Mucosa of descending colon (tissue), 3 donors: Measurements from ENCODE around the gene KLK2. TPM values are rescaled to one million over a fixed set of nuclear protein-coding genes. Genes with fewer than 3 reads are reported as not detected.

Source experiments
- ATAC-seq: fragments of 200-7000 bp; cut with Tn5 transposase; one replicate; pipeline ENCODE4 v1.9.1; 2020; ENCODE audit warnings: mild to moderate bottlenecking, moderate library complexity
- DNase-seq, 3 donors: peaks; one replicate each; pipeline ENCODE4 v3.0.0-alpha.2; 2020
- H3K36me3 ChIP-seq: fragments of 200-600 bp; one replicate; pipeline ENCODE4 v1.8.0; 2021; ENCODE audit warnings: low read depth, mild to moderate bottlenecking
- H3K4me1 ChIP-seq: fragments of 200-600 bp; one replicate; pipeline ENCODE4 v1.8.0; 2021; ENCODE audit warnings: low read depth, mild to moderate bottlenecking
- H3K4me3 ChIP-seq: fragments of 200-600 bp; one replicate; pipeline ENCODE4 v1.8.0; 2021; ENCODE audit warnings: mild to moderate bottlenecking
- H3K9me3 ChIP-seq: fragments of 200-600 bp; one replicate; pipeline ENCODE4 v1.8.0; 2021; ENCODE audit warnings: mild to moderate bottlenecking
- intact Hi-C, 2 donors: fragments of 100-400 bp; cut with DNase I in 1 of 2; cut with micrococcal nuclease in 1 of 2; formaldehyde crosslinking; loops; one replicate each; pipeline versions ENCODE4 v1.11.0 to v1.11.1; 2022; cut with DNase I, micrococcal nuclease
- total RNA-seq, 3 donors: library from RNA; stranded (reverse); fragmentation: NEBNext Ultra II Directional in 2 of 3; extraction: Animal tissue kit (Norgen Biotek cat#: 25700) in 2 of 3; gene quantifications; one replicate each; pipeline versions ENCODE4 v1.2.1 to v1.2.4, GENCODE V29; 2021 to 2023
- TF ChIP-seq, protein P1 (sequence below): fragments of 200-600 bp; IDR thresholded peaks from one replicate; pipeline ENCODE4 v1.8.0; 2022; ENCODE audit warnings: antibody characterized with exemption, mild to moderate bottlenecking
- donor health status: DM: no; HTN: no; CAD: no; lungs with moderate emphysema.
- donor health status: DM: no; HTN: no; CAD: no.
- donor health status: DM: no; HTN: yes; CAD: no.

The KLK2 gene
- total RNA-seq, 3 donors from 2014 or later = 0.43 TPM; not detected in 2

DNA sequence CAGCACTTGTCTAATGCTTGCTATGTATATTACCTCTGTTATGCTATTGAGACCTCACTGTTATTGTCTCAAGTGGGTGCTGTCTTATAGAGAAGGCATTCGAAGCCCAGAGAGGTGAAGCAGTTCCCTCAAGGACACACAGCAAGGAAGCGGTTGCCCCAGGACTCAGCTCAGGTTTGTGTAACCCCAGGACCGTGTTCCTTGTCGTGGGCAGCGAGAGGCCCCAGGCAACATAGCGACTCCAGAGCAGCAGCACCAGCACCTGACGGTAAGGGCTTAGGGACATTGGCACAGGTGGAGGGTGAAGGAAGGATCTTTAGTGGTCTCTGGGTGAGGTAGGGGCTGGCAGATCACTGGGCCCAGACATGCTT is 42.2 kb upstream of the KLK2 start:
- Histone ChIP-seq H3K4me1 (peaks cover 7% of the 10 kb centered on the region), H3K36me3 (no peaks in the 10 kb centered on the region), H3K4me3 (no peak overlapping the region), H3K9me3 (no peaks in the 10 kb centered on the region)
- DNase-seq = no peak
- no peak for ATAC-seq
- intact Hi-C loops = no loop called here
- TF ChIP-seq, protein P1, sequence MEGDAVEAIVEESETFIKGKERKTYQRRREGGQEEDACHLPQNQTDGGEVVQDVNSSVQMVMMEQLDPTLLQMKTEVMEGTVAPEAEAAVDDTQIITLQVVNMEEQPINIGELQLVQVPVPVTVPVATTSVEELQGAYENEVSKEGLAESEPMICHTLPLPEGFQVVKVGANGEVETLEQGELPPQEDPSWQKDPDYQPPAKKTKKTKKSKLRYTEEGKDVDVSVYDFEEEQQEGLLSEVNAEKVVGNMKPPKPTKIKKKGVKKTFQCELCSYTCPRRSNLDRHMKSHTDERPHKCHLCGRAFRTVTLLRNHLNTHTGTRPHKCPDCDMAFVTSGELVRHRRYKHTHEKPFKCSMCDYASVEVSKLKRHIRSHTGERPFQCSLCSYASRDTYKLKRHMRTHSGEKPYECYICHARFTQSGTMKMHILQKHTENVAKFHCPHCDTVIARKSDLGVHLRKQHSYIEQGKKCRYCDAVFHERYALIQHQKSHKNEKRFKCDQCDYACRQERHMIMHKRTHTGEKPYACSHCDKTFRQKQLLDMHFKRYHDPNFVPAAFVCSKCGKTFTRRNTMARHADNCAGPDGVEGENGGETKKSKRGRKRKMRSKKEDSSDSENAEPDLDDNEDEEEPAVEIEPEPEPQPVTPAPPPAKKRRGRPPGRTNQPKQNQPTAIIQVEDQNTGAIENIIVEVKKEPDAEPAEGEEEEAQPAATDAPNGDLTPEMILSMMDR = no peak

DNA sequence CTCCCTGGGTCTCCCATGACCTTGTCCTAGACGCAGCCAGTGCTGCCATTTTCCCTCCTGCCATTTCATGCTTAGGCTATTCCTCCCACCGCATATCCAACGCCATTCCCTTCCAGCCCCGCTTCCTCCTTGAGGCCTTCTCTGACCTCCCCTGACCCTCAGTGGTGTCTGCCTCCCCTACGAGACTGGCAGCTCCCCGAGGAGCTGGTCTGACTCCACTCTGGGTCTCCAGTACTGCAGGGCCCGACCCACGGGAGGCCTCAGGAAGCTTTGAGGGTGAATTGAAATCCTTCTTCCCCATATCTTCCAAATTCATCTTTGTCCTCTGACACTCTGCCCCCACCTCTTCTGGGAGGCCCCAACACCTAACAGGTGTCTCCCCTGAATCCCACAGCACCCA is 40.6 kb upstream of the KLK2 start:
- no peaks in the 10 kb centered on the region for H3K36me3 ChIP-seq
- no peak overlapping the region for H3K4me3 ChIP-seq
- ATAC-seq (no peak), DNase-seq (no peak)
- H3K4me1 ChIP-seq = peaks cover 7% of the 10 kb centered on the region
- TF ChIP-seq, protein P1 = no peak
- H3K9me3 ChIP-seq = no peaks in the 10 kb centered on the region
- intact Hi-C loops = no loop called here

DNA sequence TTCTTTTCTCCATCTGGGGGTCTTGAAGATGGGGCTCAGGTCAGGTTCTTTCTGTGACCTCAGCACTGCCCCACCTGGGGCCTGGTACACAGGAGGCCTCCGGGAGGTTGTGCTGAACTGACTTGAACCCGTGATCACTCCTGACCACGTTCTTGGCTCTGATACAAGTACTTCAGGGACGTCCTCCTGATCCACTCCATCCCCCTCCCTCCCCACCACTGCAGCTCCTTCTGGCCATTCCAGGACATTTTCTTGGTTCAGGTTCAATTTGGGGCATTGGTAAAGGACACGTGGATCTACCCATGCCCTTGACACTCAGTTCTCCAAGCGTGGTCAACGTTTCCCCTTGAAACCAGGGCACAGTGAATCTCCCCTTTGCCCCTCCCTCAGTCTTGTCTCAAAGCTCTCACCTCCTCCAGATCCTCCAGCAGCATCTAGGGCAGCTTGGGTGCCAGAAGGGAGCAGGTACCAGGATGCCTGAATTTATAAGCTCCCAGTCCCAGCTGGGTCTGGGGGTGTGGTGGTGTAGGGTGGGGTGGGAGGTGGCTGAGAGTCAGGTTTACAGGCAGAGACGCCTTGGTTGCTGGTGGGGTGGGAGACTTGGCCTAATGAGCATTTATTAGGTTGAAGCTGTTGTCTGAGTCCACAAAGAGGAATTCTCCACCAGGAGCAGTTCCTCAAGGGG is 40.0 kb upstream of the KLK2 start, which contains the start of gene KLK15:
TSS of gene KLK15 (minus strand) at position 458 of the 685 bp plus-strand sequence. CDS start 2,082 bp downstream, outside the sequence.
- H3K36me3 ChIP-seq = no peaks in the 10 kb centered on the region
- intact Hi-C loops = no loop called here
- no peak within 1 kb of the TSS for H3K4me3 ChIP-seq
- peaks cover 7% of the 10 kb centered on the region for H3K4me1 ChIP-seq
- no peak for ATAC-seq
- TF ChIP-seq, protein P1 = no peak
- no peak for DNase-seq
- no peaks in the 10 kb centered on the region for H3K9me3 ChIP-seq

DNA sequence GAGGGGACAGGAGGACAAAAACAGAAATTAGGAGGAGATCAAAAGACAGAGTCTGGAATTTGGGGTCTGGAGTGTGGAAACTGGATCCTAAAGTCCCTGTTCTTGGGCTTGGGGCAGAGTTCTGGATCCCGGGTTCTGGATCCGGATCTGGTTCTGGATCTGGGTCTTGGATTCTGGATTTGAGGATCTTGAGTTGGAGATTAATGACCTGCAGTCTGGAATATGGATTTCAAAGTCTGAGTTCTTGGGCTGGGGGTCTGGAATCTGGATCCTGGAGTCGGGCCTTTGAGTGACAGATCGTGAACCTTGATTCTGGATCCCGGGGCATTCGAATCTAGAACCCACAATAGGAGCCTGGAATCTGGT is 39.5 kb upstream of the KLK2 start:
- H3K9me3 ChIP-seq = no peaks in the 10 kb centered on the region
- ATAC-seq = no peak
- peaks cover 7% of the 10 kb centered on the region for H3K4me1 ChIP-seq
- TF ChIP-seq, protein P1 = no peak
- intact Hi-C loops = no loop called here
- no peak for DNase-seq
- H3K36me3 ChIP-seq = no peaks in the 10 kb centered on the region
- H3K4me3 ChIP-seq = no peak overlapping the region

DNA sequence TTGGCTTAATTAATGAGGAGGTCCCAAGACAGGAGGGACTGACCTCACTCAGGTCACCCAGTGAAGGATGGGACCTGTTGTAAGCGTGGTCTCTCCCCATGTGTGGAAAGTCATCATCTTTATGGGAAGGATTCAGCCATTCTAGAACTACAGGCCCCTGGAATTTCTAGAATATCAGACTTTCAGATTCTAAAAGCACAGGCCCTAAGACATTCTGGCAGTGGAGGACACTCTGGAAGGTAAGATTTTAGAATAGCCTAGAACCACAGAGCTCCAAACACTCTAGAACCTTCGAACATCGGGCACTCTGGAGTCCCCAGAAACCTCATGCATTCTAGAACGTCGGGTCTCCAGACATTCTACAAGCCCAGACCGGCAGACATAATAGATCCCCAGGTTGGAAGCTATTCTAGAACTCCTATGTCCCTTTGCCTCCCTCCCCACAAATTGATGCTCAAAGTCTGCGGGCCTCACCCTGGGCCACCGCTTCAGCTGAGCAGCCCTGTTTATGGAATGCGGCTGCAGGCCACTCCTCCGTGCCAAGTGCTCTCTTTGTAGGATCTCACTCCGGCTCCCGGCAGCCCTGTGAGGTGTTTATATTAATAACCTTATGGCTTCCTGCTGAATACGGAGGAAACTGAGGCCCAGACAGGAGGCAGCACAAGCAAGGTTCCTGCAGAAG is 38.0 kb upstream of the KLK2 start:
- intact Hi-C loops = no loop called here
- DNase-seq = peak in 2 of 3 donors; percentile 58 to 70
- peak overlapping the region; percentile 22 for H3K4me3 ChIP-seq
- peak; percentile 67 for ATAC-seq
- no peaks in the 10 kb centered on the region for H3K9me3 ChIP-seq
- H3K4me1 ChIP-seq = peaks cover 7% of the 10 kb centered on the region
- TF ChIP-seq, protein P1 = no peak
- no peaks in the 10 kb centered on the region for H3K36me3 ChIP-seq
